ENCODE data around the gene ZNF219. TPM values are rescaled to one million over a fixed set of nuclear protein-coding genes. Genes with fewer than 3 reads are reported as not detected.

The ZNF219 gene
- total and polyA plus RNA-seq, 10 of the 15 experiments (the other 5 are each of a cell fraction or from before 2014, with no cell fraction given): 0.16 to 6.4 (median 1.9) TPM

DNA sequence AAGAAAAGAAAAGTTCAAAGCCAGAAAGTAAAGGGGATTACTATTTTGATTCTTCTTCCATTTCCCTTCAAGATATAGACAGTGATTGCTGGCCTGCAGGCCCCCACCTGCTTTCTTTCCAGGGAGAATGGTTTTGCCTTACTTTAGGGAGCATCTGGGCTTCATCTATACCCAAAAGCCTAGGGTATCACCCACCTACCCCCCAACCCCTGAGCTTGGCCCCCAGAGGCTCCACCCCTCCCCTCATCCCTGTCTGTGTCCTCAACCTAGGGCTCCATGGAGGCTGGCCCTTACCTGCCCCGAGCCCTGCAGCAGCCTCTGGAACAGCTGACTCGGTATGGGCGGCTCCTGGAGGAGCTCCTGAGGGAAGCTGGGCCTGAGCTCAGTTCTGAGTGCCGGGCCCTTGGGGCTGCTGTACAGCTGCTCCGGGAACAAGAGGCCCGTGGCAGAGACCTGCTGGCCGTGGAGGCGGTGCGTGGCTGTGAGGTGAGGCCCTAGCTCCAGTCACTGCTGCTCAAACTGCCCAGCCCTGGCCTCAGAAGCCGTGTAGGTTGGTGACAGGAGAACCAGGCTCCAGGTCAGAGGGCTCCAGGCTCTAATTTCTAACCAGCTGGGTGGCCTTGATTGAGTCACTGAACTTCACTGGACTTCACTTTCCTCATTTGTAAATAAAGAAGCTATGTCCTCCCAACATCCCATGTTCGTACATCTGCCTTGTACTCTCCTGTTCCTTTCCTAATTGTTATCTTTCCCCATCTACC, 14.7 kb downstream of the ZNF219 start:
- H3K36me3 ChIP-seq (ENCODE audit: control insufficient read depth in 2 of 2, insufficient read depth in 2 of 2, low read length in 1 of 2): no peaks in the 10 kb centered on the region
- no peak for TF ChIP-seq PAX8 (IDR thresholded peaks at IDR 0.05)
- TF ChIP-seq NR2C1 (IDR thresholded peaks at IDR 0.05): no peak
- TF ChIP-seq, protein P1, sequence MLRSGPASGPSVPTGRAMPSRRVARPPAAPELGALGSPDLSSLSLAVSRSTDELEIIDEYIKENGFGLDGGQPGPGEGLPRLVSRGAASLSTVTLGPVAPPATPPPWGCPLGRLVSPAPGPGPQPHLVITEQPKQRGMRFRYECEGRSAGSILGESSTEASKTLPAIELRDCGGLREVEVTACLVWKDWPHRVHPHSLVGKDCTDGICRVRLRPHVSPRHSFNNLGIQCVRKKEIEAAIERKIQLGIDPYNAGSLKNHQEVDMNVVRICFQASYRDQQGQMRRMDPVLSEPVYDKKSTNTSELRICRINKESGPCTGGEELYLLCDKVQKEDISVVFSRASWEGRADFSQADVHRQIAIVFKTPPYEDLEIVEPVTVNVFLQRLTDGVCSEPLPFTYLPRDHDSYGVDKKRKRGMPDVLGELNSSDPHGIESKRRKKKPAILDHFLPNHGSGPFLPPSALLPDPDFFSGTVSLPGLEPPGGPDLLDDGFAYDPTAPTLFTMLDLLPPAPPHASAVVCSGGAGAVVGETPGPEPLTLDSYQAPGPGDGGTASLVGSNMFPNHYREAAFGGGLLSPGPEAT (IDR thresholded peaks at IDR 0.05; ENCODE audit: low read depth): no peak
- no peak for TF ChIP-seq YY1 (IDR thresholded peaks at IDR 0.05; ENCODE audit: low read depth, low read length)
- TF ChIP-seq POLR2A (IDR thresholded peaks at IDR 0.05; ENCODE audit: low read depth, low read length): no peak
- TF ChIP-seq, protein P2, sequence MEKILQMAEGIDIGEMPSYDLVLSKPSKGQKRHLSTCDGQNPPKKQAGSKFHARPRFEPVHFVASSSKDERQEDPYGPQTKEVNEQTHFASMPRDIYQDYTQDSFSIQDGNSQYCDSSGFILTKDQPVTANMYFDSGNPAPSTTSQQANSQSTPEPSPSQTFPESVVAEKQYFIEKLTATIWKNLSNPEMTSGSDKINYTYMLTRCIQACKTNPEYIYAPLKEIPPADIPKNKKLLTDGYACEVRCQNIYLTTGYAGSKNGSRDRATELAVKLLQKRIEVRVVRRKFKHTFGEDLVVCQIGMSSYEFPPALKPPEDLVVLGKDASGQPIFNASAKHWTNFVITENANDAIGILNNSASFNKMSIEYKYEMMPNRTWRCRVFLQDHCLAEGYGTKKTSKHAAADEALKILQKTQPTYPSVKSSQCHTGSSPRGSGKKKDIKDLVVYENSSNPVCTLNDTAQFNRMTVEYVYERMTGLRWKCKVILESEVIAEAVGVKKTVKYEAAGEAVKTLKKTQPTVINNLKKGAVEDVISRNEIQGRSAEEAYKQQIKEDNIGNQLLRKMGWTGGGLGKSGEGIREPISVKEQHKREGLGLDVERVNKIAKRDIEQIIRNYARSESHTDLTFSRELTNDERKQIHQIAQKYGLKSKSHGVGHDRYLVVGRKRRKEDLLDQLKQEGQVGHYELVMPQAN (conservative IDR thresholded peaks at IDR 0.05): no peak
- TF ChIP-seq SREBF2 (IDR thresholded peaks at IDR 0.05; ENCODE audit: low read length): no peak
- no peak for TF ChIP-seq YBX1 (IDR thresholded peaks at IDR 0.05)
- no peak for TF ChIP-seq CBX5 (IDR thresholded peaks at IDR 0.05; ENCODE audit: low read depth)
- TF ChIP-seq EZH2 (IDR thresholded peaks at IDR 0.05; ENCODE audit: borderline replicate concordance, control insufficient read depth, low read depth, low read length): no peak
- no peak for TF ChIP-seq RBBP5 (conservative IDR thresholded peaks at IDR 0.05)
- TF ChIP-seq, protein P3, sequence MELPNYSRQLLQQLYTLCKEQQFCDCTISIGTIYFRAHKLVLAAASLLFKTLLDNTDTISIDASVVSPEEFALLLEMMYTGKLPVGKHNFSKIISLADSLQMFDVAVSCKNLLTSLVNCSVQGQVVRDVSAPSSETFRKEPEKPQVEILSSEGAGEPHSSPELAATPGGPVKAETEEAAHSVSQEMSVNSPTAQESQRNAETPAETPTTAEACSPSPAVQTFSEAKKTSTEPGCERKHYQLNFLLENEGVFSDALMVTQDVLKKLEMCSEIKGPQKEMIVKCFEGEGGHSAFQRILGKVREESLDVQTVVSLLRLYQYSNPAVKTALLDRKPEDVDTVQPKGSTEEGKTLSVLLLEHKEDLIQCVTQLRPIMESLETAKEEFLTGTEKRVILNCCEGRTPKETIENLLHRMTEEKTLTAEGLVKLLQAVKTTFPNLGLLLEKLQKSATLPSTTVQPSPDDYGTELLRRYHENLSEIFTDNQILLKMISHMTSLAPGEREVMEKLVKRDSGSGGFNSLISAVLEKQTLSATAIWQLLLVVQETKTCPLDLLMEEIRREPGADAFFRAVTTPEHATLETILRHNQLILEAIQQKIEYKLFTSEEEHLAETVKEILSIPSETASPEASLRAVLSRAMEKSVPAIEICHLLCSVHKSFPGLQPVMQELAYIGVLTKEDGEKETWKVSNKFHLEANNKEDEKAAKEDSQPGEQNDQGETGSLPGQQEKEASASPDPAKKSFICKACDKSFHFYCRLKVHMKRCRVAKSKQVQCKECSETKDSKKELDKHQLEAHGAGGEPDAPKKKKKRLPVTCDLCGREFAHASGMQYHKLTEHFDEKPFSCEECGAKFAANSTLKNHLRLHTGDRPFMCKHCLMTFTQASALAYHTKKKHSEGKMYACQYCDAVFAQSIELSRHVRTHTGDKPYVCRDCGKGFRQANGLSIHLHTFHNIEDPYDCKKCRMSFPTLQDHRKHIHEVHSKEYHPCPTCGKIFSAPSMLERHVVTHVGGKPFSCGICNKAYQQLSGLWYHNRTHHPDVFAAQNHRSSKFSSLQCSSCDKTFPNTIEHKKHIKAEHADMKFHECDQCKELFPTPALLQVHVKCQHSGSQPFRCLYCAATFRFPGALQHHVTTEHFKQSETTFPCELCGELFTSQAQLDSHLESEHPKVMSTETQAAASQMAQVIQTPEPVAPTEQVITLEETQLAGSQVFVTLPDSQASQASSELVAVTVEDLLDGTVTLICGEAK (IDR thresholded peaks at IDR 0.05; ENCODE audit: borderline replicate concordance): no peak
- no peak for TF ChIP-seq NR2C2 (IDR thresholded peaks at IDR 0.05; ENCODE audit: borderline replicate concordance, control insufficient read depth, insufficient read length, low read depth)
- no peak for TF ChIP-seq BACH1 (IDR thresholded peaks at IDR 0.05; ENCODE audit: borderline replicate concordance)
- no peak for TF ChIP-seq POLR2AphosphoS5 (IDR thresholded peaks at IDR 0.05; ENCODE audit: low read length)

More for the DNA sequence above, 14.7 kb downstream of the ZNF219 start:
- Histone ChIP-seq H3K9me3 (replicated peaks; ENCODE audit: control insufficient read depth, insufficient read depth, low read length) (no peaks in the 10 kb centered on the region), H3K79me2 (ENCODE audit: control insufficient read depth, insufficient read depth, low read length) (no peaks in the 10 kb centered on the region), H3K27me3 (replicated peaks in 1 of 2; ENCODE audit: control insufficient read depth in 2 of 2, insufficient read depth in 2 of 2, low read length in 1 of 2) (peaks cover 0 to 2% of the 10 kb centered on the region in 2 experiments; a peak in 1 of 4 replicates), H3K27ac (ENCODE audit: control insufficient read depth, insufficient read depth) (no peak overlapping the region), H3K4me1 (ENCODE audit: control insufficient read depth, insufficient read depth, low read length) (no peaks in the 10 kb centered on the region), H3K4me3 (no peak overlapping the region), H3K4me2 (ENCODE audit: control insufficient read depth, insufficient read depth) (no peak overlapping the region), H4K20me1 (ENCODE audit: control insufficient read depth, insufficient read depth) (no peaks in the 10 kb centered on the region), H3K9ac (ENCODE audit: control insufficient read depth, insufficient read depth, low read length) (no peak overlapping the region), H2AFZ (ENCODE audit: control insufficient read depth, low read depth, low read length) (no peak overlapping the region)
- intact Hi-C loops (cut with micrococcal nuclease; ENCODE audit: unreplicated experiment) (no loop called here), in situ Hi-C loops (cut with MboI) (no loop called here)
- FAIRE-seq (no peak), ATAC-seq (no peak), DNase-seq (ENCODE audit: low read depth, low spot score) (no peak)
- ChIA-PET SMC1A (ENCODE audit: uncharacterized antibody, unreplicated experiment) (interaction anchor here (1.6 kb wide), 1 partner anchor 69 kb away, joined by 4 read pairs; no protein-coding TSS in a partner anchor), CTCF (interaction anchor here (0.9 to 2.4 kb wide), 6 partner anchors 9 to 78 kb away, joined by 3 to 14 read pairs (median 8); no protein-coding TSS in a partner anchor), POLR2A (no interaction called here), RAD21 (ENCODE audit: unreplicated experiment) (no interaction called here)
- WGBS (ENCODE audit: insufficient coverage, insufficient replicate concordance, low lambda C conversion rate, missing lambda C conversion rate): 29% methylated on average over 11 of the region's 11 CpGs
- no TSS peak for BruUV-seq (replicated peaks)
